ENCODE data around the gene RAB6A.

Gene RAB6A

DNA sequence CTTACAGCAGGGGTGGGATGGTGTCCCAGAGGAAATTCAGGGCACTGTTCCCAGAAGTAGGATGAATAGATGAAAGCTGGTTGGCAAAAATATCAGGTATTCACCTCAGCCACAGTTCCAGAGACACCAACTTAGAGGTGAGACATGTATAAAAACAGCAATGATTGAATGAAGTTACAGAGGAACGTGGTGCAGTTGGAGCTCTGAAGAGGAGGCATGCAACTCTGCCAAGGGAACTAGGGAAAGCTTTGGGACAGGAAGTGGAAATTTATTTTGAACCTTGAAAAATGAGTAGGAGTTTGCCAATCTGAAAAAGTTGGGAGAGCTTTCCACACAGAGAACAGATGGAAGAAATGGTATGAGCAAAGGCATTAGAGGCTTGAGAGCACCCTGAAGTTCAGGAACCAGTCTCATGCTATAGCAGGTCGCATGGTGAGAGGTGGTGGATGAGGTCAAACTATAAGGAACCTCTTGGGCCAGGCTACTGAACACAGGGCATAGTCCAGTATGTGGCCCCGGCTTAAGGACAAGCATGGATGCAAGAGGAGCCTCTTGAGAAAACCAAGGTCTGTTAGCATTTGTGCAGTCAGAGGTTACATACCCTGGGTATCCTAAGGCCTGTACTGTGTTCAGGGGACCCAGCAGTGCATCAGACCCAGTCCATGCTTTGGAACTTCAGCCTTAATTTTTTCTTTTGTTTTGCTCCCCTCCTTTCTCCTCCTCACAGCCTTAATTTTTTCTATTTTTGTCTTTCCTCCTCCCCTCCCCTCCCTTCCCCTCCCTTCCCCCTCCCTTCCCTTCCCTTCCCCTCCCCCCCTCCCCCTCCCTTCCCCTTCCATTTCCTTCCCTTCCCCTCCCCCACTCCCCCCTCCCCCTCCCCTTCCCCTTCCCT is 97.0 kb downstream of the RAB6A start:
- no peaks in the 10 kb centered on the region for H3K27me3 Mint-ChIP-seq (ENCODE audit: low read depth)
- no peak overlapping the region for H3K4me3 Mint-ChIP-seq
- H3K27ac Mint-ChIP-seq: no peak overlapping the region
- H3K36me3 Mint-ChIP-seq (ENCODE audit: low read depth): no peaks in the 10 kb centered on the region
- no peak for DNase-seq (ENCODE audit: low spot score)
- H3K9me3 Mint-ChIP-seq: no peaks in the 10 kb centered on the region
- H3K4me1 Mint-ChIP-seq (ENCODE audit: low read depth): peaks cover 5% of the 10 kb centered on the region

- Mint-ChIP-seq H3K27me3 (ENCODE audit: low read depth) (no peaks in the 10 kb centered on the region), H3K27ac (no peak overlapping the region)
These were observed 98.3 kb downstream of the RAB6A start for GRCh38 chr11:73662445-73663157.

GRCh38 chr11:73661035-73661628 is 99.7 kb downstream of the RAB6A start:
- H3K4me3 Mint-ChIP-seq: peak overlapping the region; percentile 49
- H3K9me3 Mint-ChIP-seq: no peaks in the 10 kb centered on the region
- peaks cover 5% of the 10 kb centered on the region for H3K4me1 Mint-ChIP-seq (ENCODE audit: low read depth)
- H3K27ac Mint-ChIP-seq: no peak overlapping the region
- H3K36me3 Mint-ChIP-seq (ENCODE audit: low read depth): no peaks in the 10 kb centered on the region
- DNase-seq (ENCODE audit: low spot score): peak; percentile 78
- no peaks in the 10 kb centered on the region for H3K27me3 Mint-ChIP-seq (ENCODE audit: low read depth)

More at GRCh38 chr11:73662445-73663157, 98.3 kb downstream of the RAB6A start:
- no peak overlapping the region for H3K4me3 Mint-ChIP-seq
- H3K36me3 Mint-ChIP-seq (ENCODE audit: low read depth): no peaks in the 10 kb centered on the region
- H3K9me3 Mint-ChIP-seq: no peaks in the 10 kb centered on the region
- peaks cover 5% of the 10 kb centered on the region for H3K4me1 Mint-ChIP-seq (ENCODE audit: low read depth)
- DNase-seq (ENCODE audit: low spot score): no peak

DNA sequence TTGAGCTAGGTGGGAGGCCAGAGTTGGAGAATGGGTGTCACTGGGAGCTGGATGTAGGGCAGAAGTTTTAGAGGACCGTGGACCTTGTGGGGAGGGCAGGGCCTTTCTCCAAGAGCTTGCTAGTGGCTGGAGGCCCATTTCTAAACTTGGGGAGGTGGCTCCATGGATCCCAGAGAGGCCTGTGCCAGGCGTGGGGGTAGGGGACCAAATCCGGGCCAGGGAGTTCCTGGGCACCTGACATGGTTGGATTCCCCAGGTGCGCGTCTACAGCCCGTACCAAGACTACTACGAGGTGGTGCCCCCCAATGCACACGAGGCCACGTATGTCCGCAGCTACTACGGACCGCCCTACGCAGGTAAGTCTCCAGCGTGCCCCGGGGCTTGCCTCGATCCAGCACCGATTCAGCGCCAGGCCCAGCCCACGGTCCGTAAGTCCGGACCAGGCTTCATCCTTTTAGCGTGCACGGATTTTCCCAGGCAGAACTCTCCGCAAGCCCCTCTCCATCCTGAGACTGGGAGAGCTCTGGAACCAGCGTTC is 100.3 kb downstream of the RAB6A start:
- Mint-ChIP-seq H3K9me3 (no peaks in the 10 kb centered on the region), H3K27ac (no peak overlapping the region), H3K27me3 (ENCODE audit: low read depth) (no peaks in the 10 kb centered on the region)

DNA sequence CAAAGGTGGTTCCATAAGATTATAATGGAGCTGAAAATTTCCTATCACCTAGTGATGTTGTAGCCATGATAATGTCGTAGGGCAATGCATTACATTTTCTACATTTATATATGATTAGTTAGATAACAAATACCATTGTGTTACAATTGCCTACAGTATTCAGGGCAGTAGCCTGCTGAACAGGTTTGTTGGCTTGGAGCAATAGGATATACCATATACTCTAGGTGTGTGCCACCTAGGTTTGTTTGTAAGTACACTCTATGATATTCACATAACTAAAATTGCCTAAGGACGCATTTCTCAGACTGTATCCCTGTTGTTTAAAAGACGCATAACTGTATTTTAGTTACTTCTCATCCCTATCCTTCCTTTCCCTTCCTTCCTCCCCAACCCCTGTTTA is 100.9 kb downstream of the RAB6A start:
- Mint-ChIP-seq H3K27me3 (ENCODE audit: low read depth) (no peaks in the 10 kb centered on the region), H3K36me3 (ENCODE audit: low read depth) (no peaks in the 10 kb centered on the region), H3K27ac (no peak overlapping the region), H3K4me1 (ENCODE audit: low read depth) (peaks cover 5% of the 10 kb centered on the region), H3K4me3 (no peak overlapping the region), H3K9me3 (no peaks in the 10 kb centered on the region)
- DNase-seq (ENCODE audit: low spot score): no peak

More for the DNA sequence above, 100.3 kb downstream of the RAB6A start:
- DNase-seq (ENCODE audit: low spot score): no peak
- Mint-ChIP-seq H3K4me3 (peak overlapping the region; percentile 49), H3K4me1 (ENCODE audit: low read depth) (peaks cover 5% of the 10 kb centered on the region), H3K36me3 (ENCODE audit: low read depth) (no peaks in the 10 kb centered on the region)

- H3K4me1 Mint-ChIP-seq (ENCODE audit: low read depth): peaks cover 3% of the 10 kb centered on the region
- DNase-seq (ENCODE audit: low spot score): no peak
- H3K4me3 Mint-ChIP-seq: no peak overlapping the region
- H3K36me3 Mint-ChIP-seq (ENCODE audit: low read depth): no peaks in the 10 kb centered on the region
- H3K9me3 Mint-ChIP-seq: no peaks in the 10 kb centered on the region
- H3K27me3 Mint-ChIP-seq (ENCODE audit: low read depth): no peaks in the 10 kb centered on the region
- H3K27ac Mint-ChIP-seq: no peak overlapping the region
These were observed 103.9 kb downstream of the RAB6A start for GRCh38 chr11:73656985-73657384.

GRCh38 chr11:73655686-73656085 is 105.2 kb downstream of the RAB6A start:
- H3K9me3 Mint-ChIP-seq: no peaks in the 10 kb centered on the region
- no peaks in the 10 kb centered on the region for H3K27me3 Mint-ChIP-seq (ENCODE audit: low read depth)
- H3K4me3 Mint-ChIP-seq: no peak overlapping the region
- H3K4me1 Mint-ChIP-seq (ENCODE audit: low read depth): no peaks in the 10 kb centered on the region
- no peak for DNase-seq (ENCODE audit: low spot score)
- H3K27ac Mint-ChIP-seq: no peak overlapping the region
- no peaks in the 10 kb centered on the region for H3K36me3 Mint-ChIP-seq (ENCODE audit: low read depth)

- Mint-ChIP-seq H3K27ac (no peak overlapping the region), H3K9me3 (no peaks in the 10 kb centered on the region), H3K36me3 (ENCODE audit: low read depth) (no peaks in the 10 kb centered on the region), H3K27me3 (ENCODE audit: low read depth) (no peaks in the 10 kb centered on the region), H3K4me1 (ENCODE audit: low read depth) (no peaks in the 10 kb centered on the region), H3K4me3 (no peak overlapping the region)
- DNase-seq (ENCODE audit: low spot score): no peak
These were observed 106.3 kb downstream of the RAB6A start for GRCh38 chr11:73654482-73655021.

- H3K36me3 Mint-ChIP-seq (ENCODE audit: low read depth): no peaks in the 10 kb centered on the region
- DNase-seq (ENCODE audit: low spot score): no peak
- H3K4me3 Mint-ChIP-seq: no peak overlapping the region
- no peaks in the 10 kb centered on the region for H3K27me3 Mint-ChIP-seq (ENCODE audit: low read depth)
- H3K9me3 Mint-ChIP-seq: no peaks in the 10 kb centered on the region
- H3K4me1 Mint-ChIP-seq (ENCODE audit: low read depth): no peaks in the 10 kb centered on the region
- H3K27ac Mint-ChIP-seq: no peak overlapping the region
These were observed 106.9 kb downstream of the RAB6A start for GRCh38 chr11:73653996-73654395.

GRCh38 chr11:73652856-73653559 is 107.9 kb downstream of the RAB6A start:
- Mint-ChIP-seq H3K4me3 (no peak overlapping the region), H3K27ac (no peak overlapping the region), H3K9me3 (no peaks in the 10 kb centered on the region), H3K27me3 (ENCODE audit: low read depth) (no peaks in the 10 kb centered on the region), H3K4me1 (ENCODE audit: low read depth) (no peaks in the 10 kb centered on the region), H3K36me3 (ENCODE audit: low read depth) (no peaks in the 10 kb centered on the region)
- no peak for DNase-seq (ENCODE audit: low spot score)

DNA sequence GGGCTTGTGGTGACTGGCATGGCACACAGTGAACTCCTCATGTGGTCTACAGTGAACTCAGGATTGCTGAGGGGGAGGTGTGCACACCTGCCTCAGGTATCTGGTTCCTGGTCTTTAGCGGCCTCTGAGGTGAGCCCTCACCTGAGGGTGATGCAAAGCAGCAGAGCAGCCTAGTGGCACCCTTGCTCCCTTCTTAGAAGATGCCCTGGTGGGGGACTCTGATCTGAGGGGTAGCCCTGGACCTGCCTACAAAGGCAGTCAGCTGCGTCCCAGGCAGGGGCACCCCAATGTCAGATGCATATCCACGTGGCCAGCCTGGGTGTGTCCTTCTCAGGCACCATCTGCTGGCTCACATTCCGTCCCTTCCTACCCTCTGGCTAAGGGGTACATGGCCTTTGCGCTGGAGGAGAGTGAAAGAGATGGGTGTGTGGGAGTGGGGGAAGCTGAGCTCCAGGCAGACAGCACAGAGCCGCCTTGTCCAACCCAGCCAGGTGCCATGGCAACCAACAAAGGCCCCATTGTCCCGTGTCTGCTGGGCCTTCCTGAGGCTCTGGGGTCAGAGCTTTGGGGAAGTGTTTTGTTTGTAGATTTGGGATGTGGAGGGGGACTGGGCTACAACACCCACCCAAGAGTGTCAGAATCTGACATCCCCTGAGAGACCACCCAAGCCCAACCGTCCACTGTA is 108.7 kb downstream of the RAB6A start:
- Mint-ChIP-seq H3K4me3 (no peak overlapping the region), H3K27me3 (ENCODE audit: low read depth) (no peaks in the 10 kb centered on the region), H3K9me3 (no peaks in the 10 kb centered on the region), H3K4me1 (ENCODE audit: low read depth) (peaks cover 5% of the 10 kb centered on the region), H3K36me3 (ENCODE audit: low read depth) (no peaks in the 10 kb centered on the region), H3K27ac (no peak overlapping the region)
- DNase-seq (ENCODE audit: low spot score): no peak

GRCh38 chr11:73651661-73652045 is 109.2 kb downstream of the RAB6A start:
- H3K4me1 Mint-ChIP-seq (ENCODE audit: low read depth): peaks cover 10% of the 10 kb centered on the region
- no peak for DNase-seq (ENCODE audit: low spot score)
- no peaks in the 10 kb centered on the region for H3K9me3 Mint-ChIP-seq
- no peaks in the 10 kb centered on the region for H3K36me3 Mint-ChIP-seq (ENCODE audit: low read depth)
- H3K27me3 Mint-ChIP-seq (ENCODE audit: low read depth): no peaks in the 10 kb centered on the region
- no peak overlapping the region for H3K27ac Mint-ChIP-seq
- H3K4me3 Mint-ChIP-seq: no peak overlapping the region

GRCh38 chr11:73651252-73651651 is 109.6 kb downstream of the RAB6A start:
- H3K4me3 Mint-ChIP-seq: no peak overlapping the region
- peaks cover 10% of the 10 kb centered on the region for H3K4me1 Mint-ChIP-seq (ENCODE audit: low read depth)
- no peaks in the 10 kb centered on the region for H3K36me3 Mint-ChIP-seq (ENCODE audit: low read depth)
- no peaks in the 10 kb centered on the region for H3K9me3 Mint-ChIP-seq
- no peaks in the 10 kb centered on the region for H3K27me3 Mint-ChIP-seq (ENCODE audit: low read depth)
- DNase-seq (ENCODE audit: low spot score): no peak
- H3K27ac Mint-ChIP-seq: no peak overlapping the region

Measured in T-helper 2 cell treated with Interferon-gamma antibody and Interleukin-4, amounts not matched to agents 5 μg/mL and 100 μg/mL, for 36 hours (primary cell).